Endothelial cell of umbilical vein (primary cell): Measurements from ENCODE around the gene TASOR.

Experiments used
- EZH2 ChIP-seq: IDR thresholded peaks from 2 replicates; pipeline ENCODE4 v1.6.1; 2012; ENCODE audit warnings: borderline replicate concordance, low read depth, mild to moderate bottlenecking, moderate library complexity, low read length, inconsistent platforms; ENCODE audit not compliant: severe bottlenecking
- POLR2A ChIP-seq: IDR thresholded peaks from 2 replicates; pipeline ENCODE4 v1.6.1; 2012; ENCODE audit warnings: low read depth, mild to moderate bottlenecking, control low read depth, low read length

- TF ChIP-seq POLR2A (no peak), EZH2 (no peak)
Measured at GRCh38 chr3:56689303-56689702, 6.2 kb upstream of the TASOR start.
